CD4-positive, alpha-beta T cell treated with Interleukin-21 for 1 hour (primary cell): Measurements from ENCODE around the gene ATP8A2.
"Not testable (repeated sequence)": the region's sequence is repeated elsewhere in the genome, so short reads cannot be mapped to it uniquely, and the experiment has no call there.

ENCODE experiments used
- DNase-seq: peaks from one replicate; pipeline ENCODE4 v3.0.0-alpha.2; 2020

ATP8A2 gene

DNA sequence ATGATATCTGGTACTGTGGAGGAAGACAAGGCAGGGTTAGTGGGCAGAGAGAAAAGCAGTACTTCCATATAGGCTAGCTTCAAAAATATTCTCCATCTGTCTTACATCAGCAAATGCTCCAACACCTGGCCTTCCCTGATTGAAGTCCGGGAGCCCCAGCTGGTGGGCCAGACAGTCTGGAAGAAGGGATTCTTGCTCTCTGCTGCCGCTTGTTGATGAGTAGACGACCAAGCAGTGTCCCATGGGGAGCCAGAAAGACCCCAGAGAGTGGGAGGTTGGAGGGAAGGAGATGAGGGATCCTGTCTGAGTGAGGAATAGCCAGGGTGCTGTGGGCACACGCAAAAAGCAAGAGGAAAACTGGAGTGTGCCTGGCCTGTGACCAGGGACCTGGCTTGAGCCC is 95.1 kb downstream of the ATP8A2 start:
- DNase-seq, result no peak

DNA sequence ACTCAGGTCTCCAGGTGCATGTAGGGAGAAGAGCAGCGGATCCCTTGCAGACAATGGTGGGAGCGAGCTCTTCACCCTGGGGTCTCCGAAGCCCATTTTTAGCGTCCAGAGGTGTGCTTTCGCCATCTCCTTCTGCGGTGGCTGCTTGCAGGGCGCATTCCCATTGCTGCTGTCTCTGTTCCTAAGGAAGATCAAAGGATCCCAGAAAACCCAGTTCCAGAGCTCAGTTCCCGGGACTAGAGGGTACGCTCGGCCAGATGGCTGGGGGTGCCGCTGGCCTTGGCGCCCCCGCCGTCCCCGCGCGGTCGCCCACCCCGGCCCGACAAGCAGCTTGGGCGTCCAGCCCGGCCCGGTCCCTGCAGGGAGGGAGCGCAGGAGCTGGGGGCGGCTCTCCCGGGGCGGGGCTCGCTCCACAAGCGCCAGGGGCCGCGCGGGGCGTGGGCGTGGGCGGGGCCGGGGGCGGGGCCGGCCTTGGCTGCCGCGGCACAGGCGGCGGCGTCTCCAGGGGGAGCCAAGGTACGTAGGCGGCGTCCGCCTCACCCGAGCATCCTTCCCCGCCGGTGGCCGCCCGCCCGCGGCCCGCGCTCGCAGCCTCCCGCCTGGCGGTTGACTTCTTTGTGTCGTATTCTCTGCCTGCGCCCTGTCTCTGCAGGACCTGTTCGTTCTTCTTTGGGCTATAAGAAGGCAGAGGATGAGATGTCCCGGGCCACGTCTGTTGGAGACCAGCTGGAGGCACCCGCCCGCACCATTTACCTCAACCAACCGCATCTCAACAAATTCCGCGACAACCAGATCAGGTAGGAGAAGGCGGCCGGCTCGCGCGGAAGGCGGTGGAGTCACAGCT is 96.8 kb downstream of the ATP8A2 start:
- no peak for DNase-seq

DNA sequence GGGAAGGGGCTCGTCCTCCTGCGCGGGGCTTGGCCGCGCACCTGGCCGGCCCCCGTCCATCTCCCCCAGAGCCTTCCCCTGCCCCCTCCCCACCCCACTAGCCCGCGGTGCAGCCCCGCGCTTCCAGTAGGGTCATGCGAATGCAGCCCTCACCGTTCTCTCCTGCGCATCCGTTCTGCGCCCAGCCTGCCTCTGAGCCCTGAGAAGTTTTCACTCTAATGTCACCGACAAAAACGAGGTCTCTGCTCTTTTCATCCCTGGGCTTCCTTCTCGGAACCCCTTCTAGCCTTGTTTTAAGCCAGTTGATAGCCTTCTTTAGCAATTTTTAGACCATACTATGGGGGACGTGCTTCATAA is 97.4 kb downstream of the ATP8A2 start:
- no peak for DNase-seq

DNA sequence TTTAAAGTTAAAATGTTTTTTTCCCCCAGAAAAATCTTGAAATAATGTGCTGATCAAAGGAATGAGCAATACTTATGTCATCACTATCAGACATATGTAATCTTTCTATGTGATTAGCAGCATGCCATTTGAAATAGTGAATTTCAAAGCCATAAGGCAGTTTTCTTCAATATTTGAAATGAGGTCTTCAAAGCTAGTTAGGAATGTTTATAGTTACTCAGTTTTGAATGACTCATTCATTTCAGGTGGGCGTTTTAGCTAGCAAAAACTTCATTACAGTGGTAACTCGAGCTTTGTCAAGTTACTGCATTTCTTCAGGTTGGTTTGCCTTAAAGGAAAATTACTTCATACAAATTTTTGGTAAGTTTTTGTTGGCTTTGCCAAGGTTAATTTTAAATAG is 102.1 kb downstream of the ATP8A2 start:
- DNase-seq, result no peak

DNA sequence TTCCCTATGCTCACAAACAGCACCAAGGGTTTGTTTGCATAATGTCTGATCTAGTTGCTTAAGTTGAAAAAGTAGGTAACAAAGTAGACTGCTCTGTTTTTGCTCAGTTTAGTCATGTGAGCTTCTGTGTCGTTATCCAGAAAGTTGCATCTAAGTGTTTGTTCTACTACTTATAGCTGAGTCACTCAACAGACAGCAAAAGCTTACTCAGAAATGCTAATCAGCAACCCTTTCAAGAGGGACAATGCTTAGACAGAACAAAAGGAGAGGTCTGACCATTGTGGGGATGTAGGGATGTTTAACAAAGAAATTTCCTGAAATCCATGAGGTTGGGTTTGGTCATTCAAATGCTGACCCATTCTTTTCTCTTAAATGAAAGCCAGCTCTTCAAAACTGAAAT is 106.4 kb downstream of the ATP8A2 start:
- no peak for DNase-seq

DNA sequence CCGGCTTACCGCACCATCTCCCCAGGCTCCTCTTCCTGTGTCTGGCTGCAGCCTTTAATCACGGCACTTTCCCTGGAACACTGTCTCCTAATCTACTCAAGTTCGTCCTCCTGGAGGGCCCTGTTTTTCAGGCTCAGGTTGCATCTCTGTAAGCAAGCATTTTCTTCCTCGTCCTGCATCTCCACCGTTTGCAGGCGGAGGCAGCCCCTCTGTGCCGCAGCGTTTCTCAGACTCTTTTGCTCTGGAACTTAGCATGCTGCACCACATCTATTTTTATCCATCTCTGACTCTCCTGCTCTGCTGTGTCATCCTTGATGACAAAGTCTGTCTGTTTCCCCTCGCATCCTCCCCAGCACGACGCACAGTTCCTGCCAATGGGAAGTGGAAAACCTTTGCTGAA is 117.5 kb downstream of the ATP8A2 start:
- no peak for DNase-seq

DNA sequence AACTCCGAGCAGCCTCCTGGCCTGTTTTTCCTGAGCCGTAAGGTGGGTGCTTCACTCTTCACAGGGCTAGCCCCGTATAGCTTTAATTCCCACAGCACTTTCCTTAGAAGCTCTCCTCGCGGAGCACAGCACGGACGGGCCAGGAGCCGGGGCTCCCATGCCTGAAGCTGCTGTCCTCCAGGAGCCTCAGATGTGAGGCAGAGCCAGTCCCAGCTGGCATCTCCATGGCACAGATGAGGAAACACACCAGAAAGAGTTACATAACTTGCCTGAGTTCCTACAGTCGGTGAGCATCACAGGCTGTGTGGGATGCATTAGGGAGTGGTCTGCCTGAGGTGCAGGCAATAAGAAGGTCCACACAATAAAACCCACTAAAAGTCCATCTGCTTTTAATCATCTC is 118.5 kb downstream of the ATP8A2 start:
- DNase-seq, result no peak

DNA sequence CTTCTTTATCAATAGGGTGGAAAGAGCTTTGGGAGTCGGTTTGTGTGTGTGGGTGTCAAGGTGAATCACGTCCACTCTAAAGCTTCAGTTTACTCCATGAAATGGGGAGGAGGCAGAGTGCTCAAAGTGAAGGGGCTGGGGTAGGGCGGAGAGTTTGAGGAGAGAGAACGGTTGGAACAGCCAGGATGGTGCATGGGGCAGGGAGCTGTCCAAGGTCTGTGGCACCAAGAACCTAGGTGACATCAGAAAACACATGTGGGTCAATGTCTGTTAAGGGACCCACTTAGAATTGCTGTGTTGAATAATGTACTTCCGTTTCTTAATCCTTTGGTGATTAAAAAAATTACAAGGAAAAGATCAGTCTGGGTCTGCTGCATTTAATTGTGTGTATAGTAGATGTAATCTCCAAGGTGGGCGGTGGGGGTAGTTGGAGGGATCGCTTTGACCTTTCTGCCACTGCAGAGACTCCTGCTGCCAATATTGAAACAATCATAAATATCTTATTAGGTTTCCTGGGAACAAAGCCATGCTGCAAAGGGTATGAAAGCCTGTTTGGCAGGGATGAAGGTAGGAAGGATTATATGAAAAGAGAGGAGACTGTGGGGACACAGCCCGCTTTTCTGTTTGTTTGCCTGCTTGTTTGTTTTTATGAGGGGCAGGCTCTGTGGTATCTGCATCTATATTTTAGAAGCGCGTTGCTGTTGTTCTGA is 122.3 kb downstream of the ATP8A2 start:
- DNase-seq, result no peak

DNA sequence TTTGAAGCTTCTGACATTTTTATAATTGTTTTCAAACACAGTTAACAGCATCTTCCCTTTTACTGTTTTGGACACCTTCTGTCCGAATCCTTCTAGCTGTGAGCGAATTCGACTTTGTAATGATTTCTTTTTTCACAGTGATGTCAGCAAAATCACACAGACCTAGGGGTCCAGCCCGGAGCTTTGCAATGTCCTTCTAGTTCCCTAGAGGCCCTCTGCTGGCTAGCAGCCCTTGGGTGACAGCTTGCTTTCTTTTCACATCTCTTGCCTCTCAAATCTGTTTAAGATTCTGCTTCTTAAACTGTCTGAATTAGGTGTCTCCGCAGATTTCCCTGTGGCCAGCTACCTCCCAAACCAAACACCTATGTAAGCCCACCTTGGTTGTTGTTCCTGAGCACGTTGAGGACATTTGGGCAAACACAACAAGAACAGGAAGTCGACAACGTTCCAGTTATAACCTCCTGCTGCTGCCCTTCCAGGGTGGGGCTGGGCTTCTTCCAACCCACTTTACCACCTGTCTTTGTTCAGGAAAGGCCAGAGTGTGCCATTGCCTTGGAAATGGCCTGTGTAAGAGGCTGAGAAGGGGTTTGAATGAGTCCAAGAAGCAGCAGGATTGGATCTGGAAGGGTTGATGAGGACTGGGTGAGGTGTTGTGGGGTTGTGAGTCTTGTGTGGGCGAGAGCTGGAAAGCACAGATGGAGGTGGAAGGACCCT is 123.1 kb downstream of the ATP8A2 start:
- DNase-seq, result no peak

DNA sequence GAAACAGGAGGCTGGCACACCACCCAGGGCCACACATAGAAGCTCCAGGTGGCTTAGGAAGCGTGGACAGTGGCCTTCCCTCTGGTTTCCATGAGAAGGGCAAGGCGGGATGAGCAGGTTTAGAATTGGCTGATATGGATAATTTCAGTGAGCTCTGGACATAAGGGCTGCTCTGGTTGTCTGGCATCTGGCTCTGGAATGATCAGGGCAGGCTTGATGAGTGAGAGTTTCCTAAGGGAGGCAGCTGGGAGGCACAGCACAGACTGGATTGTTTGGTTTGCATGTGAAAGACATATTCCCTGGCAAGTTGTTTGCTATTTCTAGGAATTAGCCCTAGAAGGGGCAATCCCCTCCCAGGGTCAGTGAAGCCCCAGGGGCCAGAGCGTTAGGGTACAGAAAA is 129.5 kb downstream of the ATP8A2 start:
- no peak for DNase-seq

DNA sequence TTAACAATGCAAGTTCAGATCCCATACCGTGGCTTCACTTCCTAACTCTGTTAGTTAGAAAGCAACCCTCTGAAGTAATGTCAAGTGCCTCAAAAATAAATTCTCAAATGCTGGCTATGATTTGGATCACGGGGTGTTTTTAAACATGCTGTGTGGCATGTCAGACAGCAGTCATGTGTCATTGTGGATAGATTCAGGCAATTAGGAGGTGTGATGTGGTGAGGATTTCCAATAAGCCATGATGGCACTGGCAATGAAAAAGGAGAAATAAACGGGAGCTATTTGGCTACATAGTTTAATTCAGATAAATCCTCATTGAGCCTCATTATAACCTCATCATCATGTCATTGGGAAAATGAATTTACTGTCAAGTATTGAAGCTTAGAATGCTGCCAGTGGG is 130.3 kb downstream of the ATP8A2 start:
- DNase-seq, result no peak

DNA sequence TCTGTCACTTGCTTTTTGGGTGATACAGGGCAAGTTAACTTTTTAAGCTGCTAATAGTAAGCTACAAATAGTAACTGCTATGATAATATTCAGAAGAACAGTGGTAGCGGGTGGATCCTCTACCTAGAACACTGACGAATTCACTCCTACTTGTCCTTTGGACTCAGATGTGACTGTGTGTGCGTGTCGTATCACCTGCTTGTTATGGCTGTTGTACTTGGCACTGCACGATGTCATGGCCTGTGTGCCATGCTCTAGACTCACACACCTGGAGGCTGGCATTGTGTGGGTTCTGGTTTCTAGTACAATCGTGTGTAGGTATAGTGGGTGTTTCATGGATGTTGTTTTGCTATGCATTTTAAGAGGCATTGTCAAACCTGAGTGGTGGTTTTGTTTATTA is 130.8 kb downstream of the ATP8A2 start:
- no peak for DNase-seq

DNA sequence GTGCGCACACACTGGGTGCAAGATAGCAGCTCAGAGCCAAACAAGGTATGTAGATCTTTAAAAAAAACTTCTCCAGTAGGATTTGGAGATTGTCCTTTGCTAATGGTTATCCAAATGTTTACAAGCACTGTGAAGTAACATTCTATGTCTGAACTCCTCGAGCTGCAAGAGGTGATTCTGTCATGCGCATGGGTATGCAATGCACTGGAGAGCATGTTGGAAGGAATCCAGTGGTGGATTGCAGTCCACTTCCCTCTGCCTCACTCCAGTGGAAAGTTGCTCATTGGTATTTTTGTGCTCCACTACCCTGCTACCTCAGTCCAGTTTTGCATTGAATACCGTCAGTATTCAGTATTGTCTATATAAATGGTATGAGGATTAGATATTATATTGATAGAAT is 132.1 kb downstream of the ATP8A2 start:
- no peak for DNase-seq

DNA sequence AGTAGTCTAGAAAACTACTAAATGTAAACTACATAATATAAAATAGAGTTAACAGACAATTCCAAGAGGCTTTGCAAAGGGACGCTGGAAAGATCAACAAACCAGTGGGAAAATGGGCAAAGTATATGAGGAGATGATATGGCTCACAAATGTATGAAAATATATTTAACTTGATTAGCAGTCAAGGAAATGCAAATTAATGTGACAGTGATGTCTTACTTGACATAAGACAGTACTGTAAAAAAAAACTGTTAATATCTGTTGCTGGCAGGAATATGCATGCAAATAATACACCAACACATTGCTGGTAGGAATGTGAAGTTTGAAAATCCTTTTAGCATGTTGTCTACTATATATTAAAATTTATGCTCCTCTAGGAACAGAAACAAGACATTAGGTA is 136.1 kb downstream of the ATP8A2 start:
- DNase-seq, result no peak

DNA sequence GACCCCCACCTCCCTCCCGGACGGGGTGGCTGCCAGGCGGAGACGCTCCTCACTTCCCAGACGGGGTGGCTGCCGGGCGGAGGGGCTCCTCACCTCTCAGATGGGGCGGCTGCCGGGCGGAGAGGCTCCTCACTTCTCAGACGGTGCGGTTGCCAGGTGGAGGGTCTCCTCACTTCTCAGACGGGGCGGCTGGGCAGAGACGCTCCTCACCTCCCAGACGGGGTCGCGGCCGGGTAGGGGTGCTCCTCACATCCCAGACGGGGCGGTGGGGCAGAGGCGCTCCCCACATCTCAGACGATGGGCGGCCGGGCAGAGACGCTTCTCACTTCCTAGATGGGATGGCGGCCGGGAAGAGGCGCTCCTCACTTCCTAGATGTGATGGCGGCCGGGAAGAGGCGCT is 141.3 kb downstream of the ATP8A2 start:
- DNase-seq, result not testable (repeated sequence)

DNA sequence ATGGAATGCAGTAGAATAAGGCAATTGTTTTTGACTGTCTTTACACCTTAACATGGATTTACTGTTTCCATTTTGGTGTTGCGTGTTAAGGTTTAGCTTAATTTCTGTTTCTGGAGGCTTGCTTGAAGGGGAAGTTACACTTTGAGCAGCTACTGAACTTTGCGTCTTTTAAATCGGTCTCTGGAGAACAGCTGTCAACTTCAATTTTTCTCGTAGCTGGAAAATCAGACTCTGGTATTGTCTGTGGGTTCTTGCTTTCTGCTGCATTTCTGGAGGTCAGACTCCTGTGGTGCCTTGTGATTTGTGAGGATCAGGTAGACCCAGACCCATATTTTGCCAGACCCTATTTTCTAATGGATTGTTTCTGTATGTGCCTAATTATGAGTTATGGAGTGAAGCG is 146.7 kb downstream of the ATP8A2 start:
- DNase-seq, result no peak

DNA sequence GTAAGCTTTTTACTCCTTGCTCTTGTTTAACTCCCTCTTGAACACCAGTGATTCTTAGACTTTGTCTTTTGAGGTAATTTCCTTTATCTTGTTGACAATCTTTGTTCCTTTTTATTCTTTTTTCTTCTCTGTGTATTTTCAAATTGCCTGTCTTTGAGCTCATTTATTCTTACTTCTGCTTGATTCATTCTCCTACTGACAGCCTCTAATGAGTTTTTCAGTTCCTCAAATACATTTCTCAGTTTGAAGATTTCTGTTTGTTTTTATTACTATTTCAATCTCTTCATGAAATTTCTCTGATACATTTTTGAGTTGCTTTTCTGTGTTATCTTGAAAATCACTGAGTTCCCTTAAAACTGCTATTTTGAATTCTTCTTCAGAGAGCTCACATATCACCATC is 154.1 kb downstream of the ATP8A2 start:
- DNase-seq, result no peak

DNA sequence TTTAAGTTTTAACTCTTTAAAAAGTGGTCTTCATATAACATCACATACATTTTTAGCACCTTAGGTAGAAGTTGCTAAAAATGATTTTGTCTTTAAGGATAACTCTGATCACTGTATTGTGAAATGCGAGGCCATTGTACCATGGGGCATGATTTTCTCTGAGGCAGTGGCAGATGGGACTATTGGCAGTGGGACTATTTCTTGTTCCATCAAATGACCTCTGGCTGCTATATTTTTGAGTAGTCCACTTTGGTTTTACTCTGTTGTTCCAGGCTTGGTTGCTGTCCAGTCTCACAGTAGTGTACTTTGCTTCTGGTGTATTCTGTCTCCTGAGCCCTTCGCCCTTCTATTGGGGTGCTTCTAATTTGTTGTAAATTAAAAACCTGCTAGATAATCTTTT is 156.5 kb downstream of the ATP8A2 start:
- no peak for DNase-seq

DNA sequence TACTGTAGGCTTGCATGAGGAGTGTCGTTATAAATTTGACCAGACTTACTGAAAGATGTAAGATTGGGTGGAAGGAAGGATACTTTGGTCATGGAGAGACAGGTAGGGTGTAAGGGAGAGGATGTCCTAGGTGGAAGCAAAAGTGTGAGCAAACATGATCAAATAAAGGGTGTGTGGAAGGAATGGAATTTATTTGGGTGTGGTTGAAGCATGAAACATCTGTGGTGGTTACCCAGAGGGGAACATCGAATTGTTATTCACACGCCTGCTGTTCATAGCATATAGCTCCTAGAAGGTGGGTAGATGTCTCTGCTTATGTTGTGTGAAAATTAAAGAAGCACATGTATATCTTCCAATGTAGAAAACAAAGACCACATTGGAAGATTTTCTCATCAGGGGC is 157.7 kb downstream of the ATP8A2 start:
- DNase-seq, result no peak

DNA sequence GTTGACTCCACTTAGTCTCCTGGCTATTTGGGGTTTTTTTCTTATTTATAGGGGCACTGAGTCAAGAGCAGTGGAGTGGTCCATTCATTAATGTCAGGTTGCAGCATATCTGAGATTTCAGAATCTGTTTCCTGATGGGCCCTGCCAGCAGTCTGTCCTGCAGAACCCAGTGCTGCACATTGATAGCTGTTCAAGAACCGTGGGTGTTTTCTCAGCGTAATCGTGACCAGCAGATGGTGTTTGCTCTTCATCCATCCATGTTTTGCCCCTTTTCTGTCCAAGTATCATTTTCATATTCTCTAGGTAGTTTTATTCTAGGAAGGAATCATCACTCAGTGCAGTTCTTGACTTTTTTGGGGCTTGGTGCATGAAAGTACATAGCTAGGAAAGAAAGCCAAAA is 166.5 kb downstream of the ATP8A2 start:
- no peak for DNase-seq

DNA sequence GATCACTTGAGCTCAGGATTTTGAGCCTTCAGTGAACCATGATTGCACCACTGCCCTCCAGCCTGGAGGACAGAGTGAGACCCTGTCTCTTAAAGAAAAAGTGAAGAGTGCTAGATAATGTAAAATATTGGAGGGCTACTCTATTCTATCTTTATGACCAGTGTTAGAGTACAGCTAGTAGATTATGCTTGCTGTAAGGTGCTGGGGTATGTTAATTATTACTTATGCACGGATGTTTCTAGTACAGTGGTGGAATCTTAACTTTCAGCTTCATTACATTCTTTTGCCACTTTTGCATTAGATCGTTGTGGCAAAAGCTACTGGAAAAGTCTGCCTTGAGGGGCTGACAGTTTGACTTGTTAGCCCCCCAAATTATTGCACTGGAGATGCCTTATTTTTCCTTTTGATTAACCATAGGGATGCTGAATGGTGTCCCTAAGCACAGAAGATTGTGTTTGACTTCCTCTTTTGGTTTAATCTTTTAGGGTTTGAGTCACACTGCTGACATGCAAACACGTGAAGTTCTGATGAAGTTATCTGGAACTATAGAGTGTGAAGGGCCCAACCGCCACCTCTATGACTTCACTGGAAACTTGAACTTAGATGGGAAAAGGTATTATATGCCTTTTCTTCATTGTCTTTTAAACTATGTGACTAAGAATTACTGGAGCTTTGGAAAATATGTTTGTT is 169.8 kb downstream of the ATP8A2 start:
- no peak for DNase-seq

DNA sequence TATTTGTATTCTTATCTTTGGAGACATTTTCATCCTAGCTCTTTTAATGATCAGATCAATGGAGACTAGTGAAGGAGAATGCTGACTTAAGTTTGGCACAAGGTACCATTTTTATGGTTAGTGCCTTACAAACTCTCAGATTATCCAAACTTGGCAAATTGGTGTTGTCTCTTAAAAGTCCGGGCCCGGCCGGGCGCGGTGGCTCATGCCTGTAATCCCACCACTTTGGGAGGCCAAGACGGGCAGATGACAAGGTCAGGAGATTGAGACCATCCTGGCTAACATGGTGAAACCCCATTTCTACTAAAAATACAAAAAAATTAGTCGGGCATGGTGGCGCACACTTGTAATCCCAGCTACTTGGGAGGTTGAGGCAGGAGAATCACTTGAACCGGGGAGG is 177.2 kb downstream of the ATP8A2 start:
- DNase-seq, result not testable (repeated sequence)

DNA sequence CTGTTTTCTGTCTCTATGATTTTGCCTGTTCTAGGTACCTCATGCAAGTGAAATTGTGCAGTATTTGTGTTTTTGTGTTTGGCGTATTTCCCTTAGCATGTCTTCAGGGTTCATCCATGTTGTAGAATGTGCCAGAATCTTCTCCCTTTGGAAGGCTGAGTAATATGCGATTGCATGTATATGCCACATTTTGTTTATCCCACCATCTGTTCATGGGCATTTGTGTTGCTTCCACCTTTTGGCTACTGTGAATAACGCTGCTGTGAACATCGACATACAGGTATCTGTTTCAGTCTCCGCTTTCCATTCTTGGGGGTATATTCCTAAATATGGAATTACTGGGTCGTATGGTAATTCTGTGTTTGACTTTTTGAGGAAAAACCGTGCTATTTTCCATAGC is 190.0 kb downstream of the ATP8A2 start:
- no peak for DNase-seq

DNA sequence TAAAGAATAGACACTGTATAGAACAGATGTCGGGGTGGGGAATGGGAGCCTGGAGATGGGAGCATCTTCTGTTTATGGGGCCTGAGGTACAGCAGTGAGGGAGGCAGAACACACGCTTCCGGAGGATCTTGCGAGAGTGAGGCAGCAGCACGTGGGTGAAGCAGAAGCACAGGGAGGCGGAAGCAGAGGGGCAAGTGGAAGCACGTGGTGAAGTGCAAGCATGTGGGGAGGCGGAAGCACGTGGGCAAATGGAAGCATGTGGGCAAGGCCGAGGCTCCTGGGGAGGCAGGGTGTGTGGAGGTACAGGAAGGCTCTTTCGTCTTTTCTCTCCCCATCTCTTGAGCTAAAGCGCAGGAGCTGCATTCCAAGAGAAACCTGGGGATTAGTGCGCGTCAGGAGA is 198.4 kb downstream of the ATP8A2 start:
- DNase-seq, result no peak
